Calu3 (cell line): ENCODE results near the gene ADAM22. TPM values are rescaled to one million over a fixed set of nuclear protein-coding genes. Genes with fewer than 3 reads are reported as not detected.

Experiments
- BruUV-seq: library from RNA; stranded (reverse); fragments of 400-500 nt; replicated peaks from 2 replicates; lab custom pipeline; 2021; lab: Mats Ljungman, UMichigan
- CTCF ChIA-PET: fragments of 300-600 bp; sonication (Branson Sonifier 250); formaldehyde crosslinking; loops from one replicate; lab custom pipeline; 2022; ENCODE audit warnings: antibody characterized with exemption; lab: Charles Lee
- DNase-seq: peaks from one replicate; pipeline ENCODE4 v3.0.0; 2022
- H3K27ac Mint-ChIP-seq: one replicate; pipeline ENCODE4 v1.8.0; 2022; ENCODE audit warnings: mixed read lengths; ENCODE audit not compliant: unreplicated experiment
- H3K27me3 Mint-ChIP-seq: one replicate; pipeline ENCODE4 v1.8.0; 2022; ENCODE audit warnings: mixed read lengths; ENCODE audit not compliant: unreplicated experiment
- H3K36me3 Mint-ChIP-seq: one replicate; pipeline ENCODE4 v1.8.0; 2022; ENCODE audit warnings: mild to moderate bottlenecking, moderate library complexity, mixed read lengths; ENCODE audit not compliant: insufficient read depth, unreplicated experiment
- H3K4me1 Mint-ChIP-seq: one replicate; pipeline ENCODE4 v1.8.0; 2022; ENCODE audit warnings: mild to moderate bottlenecking, low read depth, mixed read lengths; ENCODE audit not compliant: unreplicated experiment
- H3K4me3 Mint-ChIP-seq: one replicate; pipeline ENCODE4 v1.8.0; 2022; ENCODE audit warnings: mild to moderate bottlenecking, low read depth, moderate library complexity, mixed read lengths; ENCODE audit not compliant: unreplicated experiment
- H3K9me3 Mint-ChIP-seq: one replicate; pipeline ENCODE4 v1.8.0; 2022; ENCODE audit warnings: low read depth, mixed read lengths; ENCODE audit not compliant: unreplicated experiment
- intact Hi-C: fragments of 100-400 bp; cut with micrococcal nuclease; formaldehyde crosslinking; loops from one replicate; pipeline ENCODE4 v1.10.0; 2022; ENCODE audit not compliant: unreplicated experiment
- total RNA-seq: library from RNA; stranded (reverse); gene quantifications from 2 replicates; pipeline ENCODE4 v1.2.3, GENCODE V29; 2022
- TF ChIP-seq, protein P1 (sequence below): fragments of 200-600 bp; IDR thresholded peaks from one replicate; pipeline ENCODE4 v1.8.0; 2022; ENCODE audit warnings: antibody characterized with exemption; ENCODE audit not compliant: unreplicated experiment

ADAM22 gene
- total RNA-seq, 1 experiment from 2014 or later, result 3.0 TPM

DNA sequence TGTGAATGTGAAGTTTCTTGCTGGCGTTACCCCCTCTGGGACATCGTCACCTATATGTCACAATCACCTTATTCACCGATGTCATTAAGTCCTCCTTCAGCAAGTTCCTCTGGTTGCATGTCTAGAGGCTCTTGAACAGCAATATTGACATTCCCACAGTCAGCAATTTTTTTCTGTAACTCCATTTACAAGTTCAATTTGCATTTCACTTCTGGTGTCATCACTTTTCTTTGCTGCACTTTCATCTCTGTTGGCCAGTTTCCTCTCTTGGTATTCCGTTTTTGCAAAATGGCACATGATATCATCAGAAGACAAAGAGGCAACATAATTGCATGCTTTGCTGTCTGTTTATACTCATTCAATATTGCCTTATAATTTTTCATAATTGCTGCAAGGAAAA, 216.0 kb downstream of the ADAM22 start:
- intact Hi-C loops, result no loop called here
- no peak for DNase-seq
- Mint-ChIP-seq H3K4me3 (no peak overlapping the region), H3K27ac (no peak overlapping the region), H3K27me3 (no peaks in the 10 kb centered on the region), H3K9me3 (no peaks in the 10 kb centered on the region), H3K4me1 (no peaks in the 10 kb centered on the region), H3K36me3 (no peaks in the 10 kb centered on the region)
- TF ChIP-seq, protein P1, sequence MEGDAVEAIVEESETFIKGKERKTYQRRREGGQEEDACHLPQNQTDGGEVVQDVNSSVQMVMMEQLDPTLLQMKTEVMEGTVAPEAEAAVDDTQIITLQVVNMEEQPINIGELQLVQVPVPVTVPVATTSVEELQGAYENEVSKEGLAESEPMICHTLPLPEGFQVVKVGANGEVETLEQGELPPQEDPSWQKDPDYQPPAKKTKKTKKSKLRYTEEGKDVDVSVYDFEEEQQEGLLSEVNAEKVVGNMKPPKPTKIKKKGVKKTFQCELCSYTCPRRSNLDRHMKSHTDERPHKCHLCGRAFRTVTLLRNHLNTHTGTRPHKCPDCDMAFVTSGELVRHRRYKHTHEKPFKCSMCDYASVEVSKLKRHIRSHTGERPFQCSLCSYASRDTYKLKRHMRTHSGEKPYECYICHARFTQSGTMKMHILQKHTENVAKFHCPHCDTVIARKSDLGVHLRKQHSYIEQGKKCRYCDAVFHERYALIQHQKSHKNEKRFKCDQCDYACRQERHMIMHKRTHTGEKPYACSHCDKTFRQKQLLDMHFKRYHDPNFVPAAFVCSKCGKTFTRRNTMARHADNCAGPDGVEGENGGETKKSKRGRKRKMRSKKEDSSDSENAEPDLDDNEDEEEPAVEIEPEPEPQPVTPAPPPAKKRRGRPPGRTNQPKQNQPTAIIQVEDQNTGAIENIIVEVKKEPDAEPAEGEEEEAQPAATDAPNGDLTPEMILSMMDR, result no peak
- BruUV-seq, result no TSS peak
- CTCF ChIA-PET, result no interaction called here

DNA sequence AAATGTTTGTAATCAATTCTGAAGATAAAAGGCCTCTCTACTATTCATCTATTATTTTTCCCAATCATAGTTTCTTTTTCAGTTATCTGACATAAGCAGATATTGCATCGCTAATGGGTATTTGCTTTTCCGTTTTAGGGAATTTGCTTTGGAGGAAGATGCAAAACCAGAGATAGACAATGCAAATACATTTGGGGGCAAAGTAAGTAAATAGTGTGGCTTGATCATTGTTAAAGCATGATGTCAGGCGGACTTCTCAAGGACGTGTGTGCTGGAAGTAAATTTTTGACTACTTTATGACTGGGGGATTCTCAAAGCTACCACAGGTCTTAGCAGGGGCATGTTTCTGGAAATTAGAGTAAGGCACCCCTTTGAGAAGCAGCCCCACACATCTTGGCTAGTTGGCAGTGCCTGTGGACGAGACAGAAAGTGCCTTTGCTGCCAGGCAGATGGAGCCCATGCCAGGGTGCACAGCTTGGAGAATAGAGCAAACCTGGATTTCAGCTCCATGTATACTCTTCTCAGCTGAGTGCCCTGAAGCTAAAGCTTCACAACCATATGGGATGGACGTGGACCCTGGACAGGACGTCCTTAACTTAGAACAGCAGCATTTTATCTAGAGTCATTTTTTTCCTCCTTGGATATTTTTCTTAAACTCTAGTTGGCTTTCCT, 217.2 kb downstream of the ADAM22 start:
- no peaks in the 10 kb centered on the region for H3K27me3 Mint-ChIP-seq
- no TSS peak for BruUV-seq
- no peaks in the 10 kb centered on the region for H3K9me3 Mint-ChIP-seq
- intact Hi-C loops, result no loop called here
- no peak overlapping the region for H3K4me3 Mint-ChIP-seq
- CTCF ChIA-PET, result no interaction called here
- DNase-seq, result no peak
- H3K36me3 Mint-ChIP-seq, result no peaks in the 10 kb centered on the region
- TF ChIP-seq, protein P1, result no peak
- no peak overlapping the region for H3K27ac Mint-ChIP-seq
- H3K4me1 Mint-ChIP-seq, result peaks cover 8% of the 10 kb centered on the region

DNA sequence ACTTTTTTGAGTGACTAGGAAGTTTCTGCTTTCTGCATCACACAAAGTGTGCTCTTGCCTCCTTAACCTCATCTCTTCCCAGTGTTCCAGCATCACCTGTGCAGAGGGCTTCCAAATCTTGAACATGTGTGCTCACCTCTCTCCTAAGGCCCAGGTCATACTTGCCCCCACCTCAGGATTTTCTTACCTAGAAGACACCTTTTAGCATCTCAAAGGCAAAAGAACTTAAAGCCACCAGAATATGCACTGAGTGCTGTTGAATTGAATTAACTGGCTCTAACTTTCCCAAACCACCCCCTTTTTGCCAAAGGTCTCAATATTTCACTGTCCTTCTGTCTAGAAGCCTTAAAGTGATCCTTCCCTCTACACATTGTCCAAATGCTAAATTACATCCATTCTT, 219.3 kb downstream of the ADAM22 start:
- intact Hi-C loops, result no loop called here
- Mint-ChIP-seq H3K9me3 (peaks cover 5% of the 10 kb centered on the region), H3K4me3 (no peak overlapping the region), H3K36me3 (no peaks in the 10 kb centered on the region), H3K4me1 (peaks cover 12% of the 10 kb centered on the region), H3K27ac (no peak overlapping the region), H3K27me3 (no peaks in the 10 kb centered on the region)
- no TSS peak for BruUV-seq
- CTCF ChIA-PET, result no interaction called here
- DNase-seq, result no peak
- TF ChIP-seq, protein P1, result no peak

DNA sequence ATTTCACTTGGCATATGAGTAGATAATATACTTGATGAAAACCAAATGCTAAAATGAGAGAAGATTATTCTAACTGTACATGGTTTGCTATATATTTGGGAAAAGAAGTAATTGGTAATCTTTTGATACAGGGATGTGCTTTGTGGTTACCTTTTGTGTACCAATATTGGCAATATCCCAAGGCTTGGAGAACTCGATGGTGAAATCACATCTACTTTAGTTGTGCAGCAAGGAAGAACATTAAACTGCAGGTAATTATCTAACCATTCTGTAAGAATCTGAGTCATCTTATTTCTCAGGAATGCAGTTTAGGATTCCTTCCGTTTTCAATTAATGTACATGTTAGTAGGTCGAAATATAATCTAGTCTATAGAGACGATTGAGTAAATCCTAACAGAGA, 221.7 kb downstream of the ADAM22 start:
- H3K9me3 Mint-ChIP-seq, result peaks cover 10% of the 10 kb centered on the region
- intact Hi-C loops, result no loop called here
- H3K4me1 Mint-ChIP-seq, result peaks cover 12% of the 10 kb centered on the region
- no peak for DNase-seq
- BruUV-seq, result no TSS peak
- TF ChIP-seq, protein P1, result no peak
- no peak overlapping the region for H3K27ac Mint-ChIP-seq
- H3K27me3 Mint-ChIP-seq, result no peaks in the 10 kb centered on the region
- no peak overlapping the region for H3K4me3 Mint-ChIP-seq
- no peaks in the 10 kb centered on the region for H3K36me3 Mint-ChIP-seq
- CTCF ChIA-PET, result no interaction called here
